Neural progenitor cell (in vitro differentiated cells): ENCODE data around the gene MPL. TPM values are rescaled to one million over a fixed set of nuclear protein-coding genes. Genes with fewer than 3 reads are reported as not detected.

Source experiments
- DNase-seq: peaks from one replicate; pipeline ENCODE4 v3.0.0-alpha.2; 2016; ENCODE audit warnings: low spot score
- H2AFZ ChIP-seq: fragments of 200-600 bp; sonication (generic); replicated peaks from 2 replicates; pipeline ENCODE4 v1.6.1; 2016; ENCODE audit warnings: antibody characterized with exemption
- H3F3A ChIP-seq: fragments of 200-600 bp; sonication (generic); 2 replicates; pipeline ENCODE4 v1.6.1; 2016; ENCODE audit warnings: antibody characterized with exemption, low read depth
- H3K27ac ChIP-seq: fragments of 200-600 bp; sonication (generic); 2 replicates; pipeline ENCODE4 v1.5.1; 2016; ENCODE audit warnings: mild to moderate bottlenecking
- H3K27me3 ChIP-seq: fragments of 200-600 bp; sonication (generic); 2 replicates; pipeline ENCODE4 v1.6.1; 2016; ENCODE audit warnings: mild to moderate bottlenecking, moderate library complexity
- H3K36me3 ChIP-seq: fragments of 200-600 bp; sonication (generic); 2 replicates; pipeline ENCODE4 v1.5.1; 2016
- H3K4me1 ChIP-seq: fragments of 200-600 bp; sonication (generic); 2 replicates; pipeline ENCODE4 v1.6.1; 2016; ENCODE audit warnings: mixed run types
- H3K4me2 ChIP-seq: fragments of 200-600 bp; sonication (generic); 2 replicates; pipeline ENCODE4 v1.6.1; 2016
- H3K4me3 ChIP-seq: fragments of 200-600 bp; sonication (generic); 2 replicates; pipeline ENCODE4 v1.5.1; 2016
- H3K79me2 ChIP-seq: fragments of 200-600 bp; sonication (generic); 2 replicates; pipeline ENCODE4 v1.6.1; 2016; ENCODE audit warnings: low read depth
- H3K9ac ChIP-seq: fragments of 200-600 bp; sonication (generic); 2 replicates; pipeline ENCODE4 v1.6.1; 2016
- H3K9me3 ChIP-seq: fragments of 200-600 bp; sonication (generic); 2 replicates; pipeline ENCODE4 v1.5.1; 2016; ENCODE audit warnings: low read depth
- H4K20me1 ChIP-seq: fragments of 200-600 bp; sonication (generic); 2 replicates; pipeline ENCODE4 v1.6.1; 2016; ENCODE audit warnings: low read depth
- H3K27ac Mint-ChIP-seq: 3 replicates; pipeline ENCODE4 v1.8.0; 2021; ENCODE audit warnings: mixed read lengths
- H3K27me3 Mint-ChIP-seq: 2 replicates; pipeline ENCODE4 v1.8.0; 2022; ENCODE audit warnings: low read depth, mild to moderate bottlenecking, inconsistent platforms, moderate library complexity, mixed read lengths; ENCODE audit not compliant: insufficient read depth
- H3K36me3 Mint-ChIP-seq: 3 replicates; pipeline ENCODE4 v1.8.0; 2021; ENCODE audit warnings: mixed read lengths
- H3K4me1 Mint-ChIP-seq: 3 replicates; pipeline ENCODE4 v1.8.0; 2021; ENCODE audit warnings: mixed read lengths
- H3K4me3 Mint-ChIP-seq: 3 replicates; pipeline ENCODE4 v1.8.0; 2021; ENCODE audit warnings: mild to moderate bottlenecking, moderate library complexity, mixed read lengths
- H3K9me3 Mint-ChIP-seq: 3 replicates; pipeline ENCODE4 v1.8.0; 2020; ENCODE audit warnings: mixed read lengths
- CTCF ChIP-seq: fragments of 200-600 bp; sonication (generic); IDR thresholded peaks from 2 replicates; pipeline ENCODE4 v1.5.1; 2017; ENCODE audit warnings: antibody characterized with exemption, mild to moderate bottlenecking
- EZH2 ChIP-seq: fragments of 200-600 bp; sonication (generic); IDR thresholded peaks from 2 replicates; pipeline ENCODE4 v1.6.1; 2017; ENCODE audit warnings: antibody characterized with exemption, mild to moderate bottlenecking, moderate library complexity
- EZH2phosphoT487 ChIP-seq: fragments of 200-600 bp; sonication (generic); IDR thresholded peaks from 2 replicates; pipeline ENCODE4 v1.6.1; 2017; ENCODE audit warnings: antibody characterized with exemption
- total RNA-seq: library from RNA; depleted of rRNA; stranded (reverse); fragments of >200 nt; gene quantifications from 2 replicates; pipeline ENCODE4 v1.2.3, GENCODE V29; 2015; ENCODE audit warnings: low replicate concordance

Gene MPL
- total RNA-seq, 1 donor from 2014 or later = not detected

GRCh38 chr1:43383449-43383848 is 45.8 kb downstream of the MPL start:
- TF ChIP-seq CTCF (peak; percentile 29), EZH2phosphoT487 (no peak), EZH2 (no peak)
- H3K79me2 ChIP-seq = peaks cover 10% of the 10 kb centered on the region
- no peak overlapping the region for H3K4me3 Mint-ChIP-seq
- H3K27ac ChIP-seq = no peak overlapping the region
- H3F3A ChIP-seq = peaks cover 8% of the 10 kb centered on the region
- no peak overlapping the region for H3K4me3 ChIP-seq
- H2AFZ ChIP-seq = no peak overlapping the region
- H3K9me3 ChIP-seq = no peaks in the 10 kb centered on the region
- peaks cover 12% of the 10 kb centered on the region for H3K4me1 Mint-ChIP-seq
- no peaks in the 10 kb centered on the region for H3K36me3 ChIP-seq
- H3K9ac ChIP-seq = no peak overlapping the region
- no peak overlapping the region for H3K4me2 ChIP-seq
- peaks cover 17% of the 10 kb centered on the region for H3K4me1 ChIP-seq
- peaks cover 16% of the 10 kb centered on the region for H4K20me1 ChIP-seq
- H3K27ac Mint-ChIP-seq = no peak overlapping the region
- H3K9me3 Mint-ChIP-seq = no peaks in the 10 kb centered on the region
- peaks cover 4% of the 10 kb centered on the region for H3K27me3 Mint-ChIP-seq
- DNase-seq = no peak
- H3K36me3 Mint-ChIP-seq = peaks cover 12% of the 10 kb centered on the region
- no peaks in the 10 kb centered on the region for H3K27me3 ChIP-seq

GRCh38 chr1:43386676-43387075 is 49.1 kb downstream of the MPL start:
- Histone ChIP-seq H2AFZ (no peak overlapping the region), H3K36me3 (no peaks in the 10 kb centered on the region), H4K20me1 (peaks cover 22% of the 10 kb centered on the region), H3K4me2 (no peak overlapping the region), H3K27ac (no peak overlapping the region), H3K27me3 (no peaks in the 10 kb centered on the region), H3K4me3 (no peak overlapping the region), H3F3A (peaks cover 20% of the 10 kb centered on the region), H3K9me3 (no peaks in the 10 kb centered on the region), H3K4me1 (peaks cover 22% of the 10 kb centered on the region), H3K79me2 (peaks cover 34% of the 10 kb centered on the region), H3K9ac (no peak overlapping the region)
- no peak overlapping the region for H3K27ac Mint-ChIP-seq
- H3K4me1 Mint-ChIP-seq = peaks cover 28% of the 10 kb centered on the region
- TF ChIP-seq EZH2 (no peak), EZH2phosphoT487 (no peak), CTCF (no peak)
- H3K9me3 Mint-ChIP-seq = no peaks in the 10 kb centered on the region
- no peak for DNase-seq
- H3K4me3 Mint-ChIP-seq = peak overlapping the region; percentile 9
- H3K36me3 Mint-ChIP-seq = peaks cover 7% of the 10 kb centered on the region
- peaks cover 6% of the 10 kb centered on the region for H3K27me3 Mint-ChIP-seq

- Mint-ChIP-seq H3K4me1 (peaks cover 20% of the 10 kb centered on the region), H3K27me3 (peaks cover 6% of the 10 kb centered on the region), H3K4me3 (peak overlapping the region; percentile 100), H3K27ac (no peak overlapping the region), H3K36me3 (peaks cover 7% of the 10 kb centered on the region), H3K9me3 (no peaks in the 10 kb centered on the region)
- Histone ChIP-seq H3K4me3 (no peak overlapping the region), H3K4me1 (peaks cover 9% of the 10 kb centered on the region), H3F3A (peaks cover 12% of the 10 kb centered on the region), H3K9ac (no peak overlapping the region), H4K20me1 (peaks cover 16% of the 10 kb centered on the region), H3K79me2 (peaks cover 34% of the 10 kb centered on the region), H3K9me3 (no peaks in the 10 kb centered on the region), H3K27me3 (no peaks in the 10 kb centered on the region), H3K27ac (no peak overlapping the region), H3K4me2 (no peak overlapping the region), H3K36me3 (no peaks in the 10 kb centered on the region), H2AFZ (no peak overlapping the region)
- no peak for DNase-seq
- no peak for TF ChIP-seq EZH2phosphoT487
- no peak for TF ChIP-seq EZH2
- TF ChIP-seq CTCF = no peak
Observed at GRCh38 chr1:43387976-43388599, 50.5 kb downstream of the MPL start.
